ENCODE data around the gene YWHAB. TPM values are rescaled to one million over a fixed set of nuclear protein-coding genes. Genes with fewer than 3 reads are reported as not detected.

Gene YWHAB
- total RNA-seq, 1 experiment from 2014 or later, result 118 TPM

DNA sequence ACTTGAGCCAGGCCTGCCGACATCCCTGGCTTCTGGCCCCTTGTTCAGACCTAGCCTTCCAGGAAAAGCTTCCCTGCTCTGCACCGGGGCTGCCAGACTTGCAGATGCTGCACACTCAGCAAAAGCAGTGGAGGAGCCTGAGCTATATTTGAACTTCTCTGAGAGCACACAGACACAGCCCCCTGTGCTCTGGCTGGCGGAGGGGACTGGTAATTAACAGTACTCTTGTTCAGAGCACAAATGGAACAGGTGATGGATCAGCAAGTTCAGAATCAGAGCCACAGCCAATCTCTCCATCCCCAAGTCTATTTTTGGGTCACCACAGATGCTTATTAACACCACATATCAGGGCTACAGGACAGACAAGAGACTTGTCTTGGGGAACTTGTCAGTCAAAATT is 47.6 kb upstream of the YWHAB start:
- no peaks in the 10 kb centered on the region for H3K9me2 ChIP-seq (replicated peaks; ENCODE audit: low read length)
- H3K9me3 ChIP-seq (ENCODE audit: low read length), result no peaks in the 10 kb centered on the region
- H3F3A ChIP-seq (ENCODE audit: low read length, unreplicated experiment), result no peaks in the 10 kb centered on the region
- peaks cover 86% of the 10 kb centered on the region for H3K27me3 ChIP-seq (ENCODE audit: low read length)
- H3K9ac ChIP-seq (ENCODE audit: low read length), result no peak overlapping the region
- intact Hi-C loops (cut with micrococcal nuclease), result no loop called here
- no peak overlapping the region for H3K4me2 ChIP-seq (ENCODE audit: low read length)
- DNase-seq, result no peak
- TF ChIP-seq EZH2phosphoT487 (IDR thresholded peaks at IDR 0.05; ENCODE audit: borderline replicate concordance, low read length), result no peak
- TF ChIP-seq EZH2 (IDR thresholded peaks at IDR 0.05; ENCODE audit: low read length, unreplicated experiment), result no peak
- TF ChIP-seq, protein P1, sequence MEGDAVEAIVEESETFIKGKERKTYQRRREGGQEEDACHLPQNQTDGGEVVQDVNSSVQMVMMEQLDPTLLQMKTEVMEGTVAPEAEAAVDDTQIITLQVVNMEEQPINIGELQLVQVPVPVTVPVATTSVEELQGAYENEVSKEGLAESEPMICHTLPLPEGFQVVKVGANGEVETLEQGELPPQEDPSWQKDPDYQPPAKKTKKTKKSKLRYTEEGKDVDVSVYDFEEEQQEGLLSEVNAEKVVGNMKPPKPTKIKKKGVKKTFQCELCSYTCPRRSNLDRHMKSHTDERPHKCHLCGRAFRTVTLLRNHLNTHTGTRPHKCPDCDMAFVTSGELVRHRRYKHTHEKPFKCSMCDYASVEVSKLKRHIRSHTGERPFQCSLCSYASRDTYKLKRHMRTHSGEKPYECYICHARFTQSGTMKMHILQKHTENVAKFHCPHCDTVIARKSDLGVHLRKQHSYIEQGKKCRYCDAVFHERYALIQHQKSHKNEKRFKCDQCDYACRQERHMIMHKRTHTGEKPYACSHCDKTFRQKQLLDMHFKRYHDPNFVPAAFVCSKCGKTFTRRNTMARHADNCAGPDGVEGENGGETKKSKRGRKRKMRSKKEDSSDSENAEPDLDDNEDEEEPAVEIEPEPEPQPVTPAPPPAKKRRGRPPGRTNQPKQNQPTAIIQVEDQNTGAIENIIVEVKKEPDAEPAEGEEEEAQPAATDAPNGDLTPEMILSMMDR (conservative IDR thresholded peaks at IDR 0.05; ENCODE audit: low read depth, low read length), result no peak
- no TSS peak for BruUV-seq (replicated peaks)
- no peak overlapping the region for H3K27ac ChIP-seq (ENCODE audit: low read length)
- H3K36me3 ChIP-seq (ENCODE audit: low read depth, low read length), result no peaks in the 10 kb centered on the region
- no peaks in the 10 kb centered on the region for H3K79me2 ChIP-seq (ENCODE audit: low read length)
- CTCF ChIA-PET, result no interaction called here
- no peak overlapping the region for H2AFZ ChIP-seq (ENCODE audit: low read length)
- POLR2A ChIA-PET (ENCODE audit: unreplicated experiment), result no interaction called here
- H4K20me1 ChIP-seq (ENCODE audit: low read length), result no peaks in the 10 kb centered on the region
- no peaks in the 10 kb centered on the region for H3K4me1 ChIP-seq (ENCODE audit: insufficient read depth, low read length)
- H3K4me3 ChIP-seq (ENCODE audit: low read length), result no peak overlapping the region
- no peak for ATAC-seq

DNA sequence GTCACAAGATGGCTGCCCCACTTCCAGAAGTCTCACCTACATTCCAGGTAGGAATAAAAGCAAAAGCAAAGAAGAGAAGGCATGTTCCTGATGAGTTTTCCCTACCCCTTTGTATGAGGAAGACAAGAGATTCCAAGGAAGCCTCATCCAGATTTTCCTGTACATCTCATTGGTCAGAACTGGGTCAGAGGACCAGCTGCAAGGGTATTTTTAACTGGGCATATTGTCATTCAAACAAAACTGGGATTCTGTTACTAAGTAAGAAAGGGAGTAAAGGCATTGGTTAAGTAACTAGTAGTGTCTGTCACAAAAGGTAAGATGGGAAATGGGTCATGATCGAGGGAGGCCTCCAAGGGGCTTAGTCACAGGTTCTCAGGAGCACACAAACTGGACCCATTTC is 47.0 kb upstream of the YWHAB start:
- Histone ChIP-seq H3K36me3 (ENCODE audit: low read depth, low read length) (no peaks in the 10 kb centered on the region), H3K4me1 (ENCODE audit: insufficient read depth, low read length) (no peaks in the 10 kb centered on the region), H3K27ac (ENCODE audit: low read length) (no peak overlapping the region), H4K20me1 (ENCODE audit: low read length) (no peaks in the 10 kb centered on the region), H3K4me2 (ENCODE audit: low read length) (no peak overlapping the region), H3K79me2 (ENCODE audit: low read length) (no peaks in the 10 kb centered on the region), H3K9me3 (ENCODE audit: low read length) (no peaks in the 10 kb centered on the region), H3K9ac (ENCODE audit: low read length) (no peak overlapping the region), H3K4me3 (ENCODE audit: low read length) (no peak overlapping the region), H3K27me3 (ENCODE audit: low read length) (peaks cover 88% of the 10 kb centered on the region), H3F3A (ENCODE audit: low read length, unreplicated experiment) (no peaks in the 10 kb centered on the region), H2AFZ (ENCODE audit: low read length) (no peak overlapping the region), H3K9me2 (replicated peaks; ENCODE audit: low read length) (no peaks in the 10 kb centered on the region)
- BruUV-seq (replicated peaks), result no TSS peak
- ChIA-PET POLR2A (ENCODE audit: unreplicated experiment) (no interaction called here), CTCF (no interaction called here)
- DNase-seq, result no peak
- TF ChIP-seq EZH2 (IDR thresholded peaks at IDR 0.05; ENCODE audit: low read length, unreplicated experiment) (no peak), EZH2phosphoT487 (IDR thresholded peaks at IDR 0.05; ENCODE audit: borderline replicate concordance, low read length) (no peak)
- TF ChIP-seq, protein P1 (conservative IDR thresholded peaks at IDR 0.05; ENCODE audit: low read depth, low read length), result no peak
- intact Hi-C loops (cut with micrococcal nuclease), result no loop called here
- ATAC-seq, result no peak

DNA sequence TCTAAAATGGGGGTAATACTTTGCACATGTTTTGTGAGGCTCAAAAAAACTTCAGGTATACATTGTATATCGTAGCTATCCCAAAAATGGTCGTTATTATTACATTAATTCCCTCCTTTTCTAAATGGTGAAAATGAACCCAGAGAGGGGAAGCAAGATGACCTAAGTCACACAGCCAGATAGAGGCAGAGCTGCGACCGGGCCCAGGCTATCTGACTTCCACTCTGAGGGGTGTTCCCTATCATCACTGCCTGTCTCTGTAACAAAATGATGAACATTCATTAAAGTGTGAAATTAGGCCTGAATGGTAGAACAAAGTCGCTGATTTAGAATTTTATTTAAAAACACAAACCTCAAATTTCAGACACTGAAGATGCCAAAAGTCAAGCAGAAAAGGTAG is 46.0 kb upstream of the YWHAB start:
- DNase-seq, result no peak
- H2AFZ ChIP-seq (ENCODE audit: low read length), result no peak overlapping the region
- peaks cover 89% of the 10 kb centered on the region for H3K27me3 ChIP-seq (ENCODE audit: low read length)
- BruUV-seq (replicated peaks), result no TSS peak
- intact Hi-C loops (cut with micrococcal nuclease), result no loop called here
- no peaks in the 10 kb centered on the region for H4K20me1 ChIP-seq (ENCODE audit: low read length)
- no peak overlapping the region for H3K4me3 ChIP-seq (ENCODE audit: low read length)
- POLR2A ChIA-PET (ENCODE audit: unreplicated experiment), result no interaction called here
- CTCF ChIA-PET, result no interaction called here
- H3K4me2 ChIP-seq (ENCODE audit: low read length), result no peak overlapping the region
- H3K9ac ChIP-seq (ENCODE audit: low read length), result no peak overlapping the region
- no peaks in the 10 kb centered on the region for H3K9me3 ChIP-seq (ENCODE audit: low read length)
- no peaks in the 10 kb centered on the region for H3F3A ChIP-seq (ENCODE audit: low read length, unreplicated experiment)
- no peak for TF ChIP-seq EZH2 (IDR thresholded peaks at IDR 0.05; ENCODE audit: low read length, unreplicated experiment)
- TF ChIP-seq EZH2phosphoT487 (IDR thresholded peaks at IDR 0.05; ENCODE audit: borderline replicate concordance, low read length), result no peak
- H3K9me2 ChIP-seq (replicated peaks; ENCODE audit: low read length), result no peaks in the 10 kb centered on the region
- ATAC-seq, result no peak
- H3K4me1 ChIP-seq (ENCODE audit: insufficient read depth, low read length), result no peaks in the 10 kb centered on the region
- H3K79me2 ChIP-seq (ENCODE audit: low read length), result no peaks in the 10 kb centered on the region
- H3K27ac ChIP-seq (ENCODE audit: low read length), result no peak overlapping the region
- no peaks in the 10 kb centered on the region for H3K36me3 ChIP-seq (ENCODE audit: low read depth, low read length)
